ENCODE data around the gene RAB3A.

The RAB3A gene

DNA sequence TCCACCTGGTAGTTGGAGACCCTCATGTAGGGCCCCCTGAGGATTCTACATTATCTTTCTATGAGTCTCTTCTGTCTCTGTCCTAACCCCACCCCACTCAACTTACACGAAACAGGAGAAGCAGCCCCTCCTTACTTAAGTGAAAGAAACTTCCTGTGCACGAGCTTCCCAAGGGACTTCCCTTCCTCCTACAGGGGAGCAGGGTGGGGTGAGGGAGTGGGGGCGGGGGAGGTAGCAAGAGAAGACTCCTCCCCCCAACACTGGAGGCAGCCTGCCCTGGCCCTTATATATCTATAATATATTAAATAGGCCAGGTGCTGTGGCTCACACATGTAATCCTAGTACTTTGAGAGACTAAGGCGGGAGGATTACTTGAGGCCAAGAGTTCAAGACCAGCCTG is 27.9 kb upstream of the RAB3A start:
- Histone ChIP-seq H3K9ac (ENCODE audit: low read length in 2 of 2) (no peak overlapping the region), H3K27ac (ENCODE audit: low read length) (no peak overlapping the region), H3K4me1 (ENCODE audit: control insufficient read depth, insufficient read depth, low read length) (peaks cover 11% of the 10 kb centered on the region), H3K9me3 (ENCODE audit: control insufficient read depth in 2 of 2, low read length in 2 of 2) (peaks cover 0 to 13% of the 10 kb centered on the region in 2 donors), H3K4me3 (ENCODE audit: low read length in 2 of 2) (no peak overlapping the region), H3K36me3 (ENCODE audit: control insufficient read depth in 2 of 2, insufficient read depth in 2 of 2, low read length in 2 of 2) (no peaks in the 10 kb centered on the region), H3K27me3 (ENCODE audit: control insufficient read depth in 1 of 2, insufficient read depth in 2 of 2, low read length in 2 of 2) (peaks cover 27 to 41% of the 10 kb centered on the region in 2 donors)

DNA sequence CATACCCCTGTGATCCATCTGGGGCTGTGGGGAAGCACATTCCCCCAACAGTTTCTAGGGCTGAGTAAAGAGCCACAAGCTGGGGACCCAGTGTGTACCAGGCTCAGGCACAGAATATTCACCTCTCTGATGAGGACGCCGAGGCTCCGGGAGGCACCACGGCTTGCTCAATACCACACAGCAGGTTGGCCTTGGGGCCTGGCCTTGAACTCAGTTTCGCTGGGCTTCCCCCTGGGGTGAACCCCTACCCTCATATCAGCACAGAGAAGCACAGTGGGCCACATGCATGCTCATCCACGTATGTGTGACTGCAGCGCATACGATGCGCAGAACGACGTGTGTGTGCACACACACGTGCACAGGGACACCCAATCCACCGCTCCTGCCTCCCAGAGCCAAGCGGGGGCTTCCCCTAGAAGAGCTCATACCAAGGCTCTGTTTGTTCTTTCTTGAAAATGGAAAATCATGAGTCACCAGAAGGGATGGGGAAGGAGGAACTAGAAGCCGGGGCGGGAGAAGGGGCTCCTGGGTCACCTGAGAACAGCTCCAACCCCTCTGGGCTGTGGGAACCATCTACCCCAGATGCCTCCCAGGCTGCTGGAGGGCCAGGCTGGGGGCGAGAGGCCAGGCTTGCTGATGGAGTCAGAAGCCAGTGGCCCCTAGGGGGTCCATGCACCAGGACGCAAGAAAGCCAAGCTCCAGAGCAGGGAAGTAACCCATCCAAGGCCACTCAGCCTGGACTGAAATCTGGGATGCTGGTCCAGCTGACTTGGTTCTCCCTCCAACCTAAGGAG is 27.3 kb upstream of the RAB3A start:
- H3K36me3 ChIP-seq (ENCODE audit: control insufficient read depth in 2 of 2, insufficient read depth in 2 of 2, low read length in 2 of 2) = no peaks in the 10 kb centered on the region
- H3K27me3 ChIP-seq (ENCODE audit: control insufficient read depth in 1 of 2, insufficient read depth in 2 of 2, low read length in 2 of 2) = peaks cover 24 to 36% of the 10 kb centered on the region in 2 donors
- H3K4me3 ChIP-seq (ENCODE audit: low read length in 2 of 2) = no peak overlapping the region
- H3K9ac ChIP-seq (ENCODE audit: low read length in 2 of 2) = no peak overlapping the region
- peaks cover 12% of the 10 kb centered on the region for H3K4me1 ChIP-seq (ENCODE audit: control insufficient read depth, insufficient read depth, low read length)
- peaks cover 0 to 13% of the 10 kb centered on the region in 2 donors for H3K9me3 ChIP-seq (ENCODE audit: control insufficient read depth in 2 of 2, low read length in 2 of 2)
- H3K27ac ChIP-seq (ENCODE audit: low read length) = no peak overlapping the region

DNA sequence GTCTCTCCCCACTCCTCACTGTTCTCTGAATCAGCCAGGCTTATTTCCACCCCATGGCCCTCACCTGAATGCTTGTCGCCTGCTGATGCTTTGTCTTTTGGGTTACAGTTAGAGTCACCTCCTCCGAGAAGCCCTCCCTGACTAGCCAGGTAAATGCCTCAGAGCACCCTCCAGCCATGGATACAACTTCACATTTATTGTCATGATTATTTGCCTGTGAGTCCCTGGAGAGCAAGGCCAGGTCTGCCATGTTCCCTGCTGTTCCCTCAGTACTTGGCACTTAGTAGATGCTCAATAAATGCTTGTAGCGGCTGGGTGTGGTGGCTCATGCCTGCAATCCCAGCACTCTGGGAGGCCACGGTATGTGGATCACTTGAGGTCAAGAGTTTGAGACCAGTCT is 26.1 kb upstream of the RAB3A start:
- peaks cover 0 to 13% of the 10 kb centered on the region in 2 donors for H3K9me3 ChIP-seq (ENCODE audit: control insufficient read depth in 2 of 2, low read length in 2 of 2)
- no peak overlapping the region for H3K9ac ChIP-seq (ENCODE audit: low read length in 2 of 2)
- H3K4me1 ChIP-seq (ENCODE audit: control insufficient read depth, insufficient read depth, low read length) = peaks cover 24% of the 10 kb centered on the region
- peaks cover 32 to 41% of the 10 kb centered on the region in 2 donors for H3K27me3 ChIP-seq (ENCODE audit: control insufficient read depth in 1 of 2, insufficient read depth in 2 of 2, low read length in 2 of 2)
- H3K4me3 ChIP-seq (ENCODE audit: low read length in 2 of 2) = no peak overlapping the region
- H3K36me3 ChIP-seq (ENCODE audit: control insufficient read depth in 2 of 2, insufficient read depth in 2 of 2, low read length in 2 of 2) = no peaks in the 10 kb centered on the region
- H3K27ac ChIP-seq (ENCODE audit: low read length) = no peak overlapping the region

DNA sequence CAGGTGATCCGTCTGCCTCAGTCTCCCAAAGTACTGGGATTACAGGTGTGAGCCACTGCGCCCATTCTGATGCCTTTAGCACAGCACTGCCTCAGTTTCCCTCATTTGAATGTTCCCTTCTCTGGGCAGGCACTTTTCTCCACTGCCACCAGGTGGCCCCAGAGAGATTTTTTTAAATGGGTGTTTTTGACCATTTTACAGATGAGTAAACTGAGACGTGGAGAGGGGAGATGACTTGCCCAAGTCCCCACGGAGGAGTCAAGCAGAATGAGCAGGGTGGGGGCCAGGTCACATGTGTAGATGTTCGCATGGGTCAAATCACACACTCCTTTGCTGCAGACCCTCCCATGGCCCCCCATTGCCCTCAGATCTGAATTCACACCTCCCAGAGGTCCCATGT is 25.6 kb upstream of the RAB3A start:
- Histone ChIP-seq H3K4me3 (ENCODE audit: low read length in 2 of 2) (no peak overlapping the region), H3K27ac (ENCODE audit: low read length) (no peak overlapping the region), H3K9me3 (ENCODE audit: control insufficient read depth in 2 of 2, low read length in 2 of 2) (peaks cover 0 to 13% of the 10 kb centered on the region in 2 donors), H3K36me3 (ENCODE audit: control insufficient read depth in 2 of 2, insufficient read depth in 2 of 2, low read length in 2 of 2) (no peaks in the 10 kb centered on the region), H3K4me1 (ENCODE audit: control insufficient read depth, insufficient read depth, low read length) (peaks cover 28% of the 10 kb centered on the region), H3K9ac (ENCODE audit: low read length in 2 of 2) (no peak overlapping the region), H3K27me3 (ENCODE audit: control insufficient read depth in 1 of 2, insufficient read depth in 2 of 2, low read length in 2 of 2) (peaks cover 34 to 40% of the 10 kb centered on the region in 2 donors)

DNA sequence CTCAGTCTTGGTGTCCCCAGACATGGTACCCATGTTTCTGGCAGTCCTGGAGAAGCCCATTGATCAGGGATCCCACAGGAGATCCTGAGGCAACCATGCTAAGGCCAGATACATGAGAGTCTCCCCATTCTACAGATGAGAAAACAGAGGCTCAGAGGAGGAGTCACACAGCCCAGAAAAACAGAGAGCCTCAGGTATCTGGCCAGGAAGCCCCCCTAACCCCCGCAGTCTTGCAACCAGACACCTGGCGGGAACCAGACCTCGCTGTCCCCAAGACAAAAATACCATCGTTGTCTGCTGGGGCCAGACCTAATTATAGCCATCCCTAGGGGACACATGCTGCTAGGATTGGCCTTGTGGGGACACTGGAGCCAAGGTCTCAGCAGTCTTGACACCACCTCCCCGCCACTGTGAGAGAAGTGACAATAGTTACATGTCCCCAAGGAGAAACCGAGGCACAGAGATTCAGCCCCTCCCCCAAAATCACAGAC is 24.0 kb upstream of the RAB3A start:
- Histone ChIP-seq H3K9ac (ENCODE audit: low read length in 2 of 2) (no peak overlapping the region), H3K36me3 (ENCODE audit: control insufficient read depth in 2 of 2, insufficient read depth in 2 of 2, low read length in 2 of 2) (no peaks in the 10 kb centered on the region), H3K27me3 (ENCODE audit: control insufficient read depth in 1 of 2, insufficient read depth in 2 of 2, low read length in 2 of 2) (peaks cover 23 to 27% of the 10 kb centered on the region in 2 donors), H3K4me1 (ENCODE audit: control insufficient read depth, insufficient read depth, low read length) (peaks cover 36% of the 10 kb centered on the region), H3K4me3 (ENCODE audit: low read length in 2 of 2) (no peak overlapping the region), H3K27ac (ENCODE audit: low read length) (no peak overlapping the region), H3K9me3 (ENCODE audit: control insufficient read depth in 2 of 2, low read length in 2 of 2) (peaks cover 0 to 1% of the 10 kb centered on the region in 2 donors)

DNA sequence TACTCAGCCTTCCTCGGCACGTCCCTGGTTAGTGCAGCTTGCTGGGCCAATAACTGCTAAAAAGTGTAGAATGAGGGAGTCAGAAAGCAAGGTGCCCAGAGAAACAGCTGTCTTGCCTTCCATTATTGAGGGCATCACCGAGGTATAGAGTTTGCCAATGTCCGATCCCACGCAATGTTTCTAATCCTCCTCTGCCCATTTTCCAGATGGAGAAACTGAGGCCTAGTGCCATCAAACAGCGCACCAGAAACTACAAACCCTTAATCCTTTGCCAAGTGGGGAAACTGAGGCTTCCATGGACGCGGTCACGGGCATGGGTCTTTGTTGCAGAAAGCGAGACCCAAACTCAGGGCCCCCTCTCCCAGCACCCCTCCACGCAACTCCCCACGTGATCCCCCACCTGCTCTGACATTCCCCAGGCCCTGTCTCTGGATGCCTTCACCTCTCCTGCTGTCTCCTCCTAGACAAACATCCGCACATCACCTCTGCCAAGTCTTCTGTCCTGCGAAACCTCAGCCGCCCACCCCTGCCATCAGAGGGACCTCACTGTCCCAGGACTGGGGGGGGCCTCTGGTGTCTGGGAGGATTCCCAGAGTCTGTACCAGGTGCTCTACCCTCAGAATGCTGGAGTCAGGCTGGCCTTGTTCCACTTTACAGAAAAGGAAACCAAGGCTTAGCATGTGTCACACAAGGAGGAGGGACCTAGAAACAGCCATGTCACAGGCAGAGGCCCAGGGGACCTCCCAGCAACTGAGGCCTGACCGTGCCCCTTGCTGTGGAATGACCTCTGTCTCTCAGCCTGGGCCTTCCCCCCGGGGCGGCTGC is 23.3 kb upstream of the RAB3A start:
- H3K27me3 ChIP-seq (ENCODE audit: control insufficient read depth in 1 of 2, insufficient read depth in 2 of 2, low read length in 2 of 2) = peaks cover 19 to 22% of the 10 kb centered on the region in 2 donors
- peaks cover 36% of the 10 kb centered on the region for H3K4me1 ChIP-seq (ENCODE audit: control insufficient read depth, insufficient read depth, low read length)
- H3K9me3 ChIP-seq (ENCODE audit: control insufficient read depth in 2 of 2, low read length in 2 of 2) = no peaks in the 10 kb centered on the region
- H3K4me3 ChIP-seq (ENCODE audit: low read length in 2 of 2) = no peak overlapping the region
- no peak overlapping the region for H3K9ac ChIP-seq (ENCODE audit: low read length in 2 of 2)
- H3K36me3 ChIP-seq (ENCODE audit: control insufficient read depth in 2 of 2, insufficient read depth in 2 of 2, low read length in 2 of 2) = no peaks in the 10 kb centered on the region
- peak overlapping the region; percentile 2 for H3K27ac ChIP-seq (ENCODE audit: low read length)

DNA sequence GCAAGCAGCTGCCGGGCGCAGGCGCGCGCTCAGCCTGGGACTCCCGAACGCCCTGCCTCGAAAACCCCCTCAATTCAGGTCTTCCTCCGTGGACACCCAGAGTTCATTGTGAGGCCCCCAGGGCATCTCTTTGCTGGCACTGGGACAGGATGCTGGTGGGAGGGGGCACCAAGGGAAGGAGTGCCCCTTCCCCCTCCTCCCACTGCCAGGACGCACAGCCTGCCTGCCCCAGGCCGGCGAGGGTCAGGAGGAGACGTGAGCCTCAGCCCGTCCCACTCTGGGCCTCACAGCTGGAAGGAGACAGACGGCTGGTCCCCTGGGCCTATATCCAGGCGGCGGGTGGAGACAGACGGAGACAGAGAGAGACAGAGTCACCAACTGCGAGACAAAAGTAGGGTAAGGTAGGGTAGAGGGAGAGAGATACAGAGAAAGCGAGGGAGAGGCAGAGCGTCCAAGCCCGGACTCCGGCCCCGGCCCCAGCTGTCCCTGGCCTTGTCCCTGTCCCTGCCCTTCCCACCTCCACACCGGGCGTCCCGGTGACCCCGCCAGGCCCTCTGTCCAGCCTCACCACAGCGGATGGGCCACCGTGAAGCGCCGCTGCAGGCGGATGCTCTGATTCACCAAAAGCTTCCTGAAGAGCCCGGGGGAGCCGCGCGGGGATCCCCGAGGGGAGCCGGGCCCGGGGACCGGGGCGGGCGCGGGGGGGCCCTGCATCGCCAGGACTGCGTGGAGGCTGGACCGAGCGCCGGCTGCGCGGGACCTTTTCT is 22.0 kb upstream of the RAB3A start, which contains the start of gene PDE4C:
TSS of gene PDE4C (minus strand) at position 737 of the 767 bp plus-strand sequence. CDS start at position 714, 23 bp downstream.
- H3K27me3 ChIP-seq (ENCODE audit: control insufficient read depth in 1 of 2, insufficient read depth in 2 of 2, low read length in 2 of 2) = peaks cover 23% of the 10 kb centered on the region in 2 donors
- H3K4me3 ChIP-seq (ENCODE audit: low read length in 2 of 2) = peak within 1 kb of the TSS; percentile 11 to 79
- H3K9ac ChIP-seq (ENCODE audit: low read length in 2 of 2) = peak within 1 kb of the TSS; percentile 47 to 58
- peaks cover 32% of the 10 kb centered on the region for H3K4me1 ChIP-seq (ENCODE audit: control insufficient read depth, insufficient read depth, low read length)
- no peaks in the 10 kb centered on the region for H3K9me3 ChIP-seq (ENCODE audit: control insufficient read depth in 2 of 2, low read length in 2 of 2)
- H3K36me3 ChIP-seq (ENCODE audit: control insufficient read depth in 2 of 2, insufficient read depth in 2 of 2, low read length in 2 of 2) = no peaks in the 10 kb centered on the region
- peak within 1 kb of the TSS; percentile 78 for H3K27ac ChIP-seq (ENCODE audit: low read length)

DNA sequence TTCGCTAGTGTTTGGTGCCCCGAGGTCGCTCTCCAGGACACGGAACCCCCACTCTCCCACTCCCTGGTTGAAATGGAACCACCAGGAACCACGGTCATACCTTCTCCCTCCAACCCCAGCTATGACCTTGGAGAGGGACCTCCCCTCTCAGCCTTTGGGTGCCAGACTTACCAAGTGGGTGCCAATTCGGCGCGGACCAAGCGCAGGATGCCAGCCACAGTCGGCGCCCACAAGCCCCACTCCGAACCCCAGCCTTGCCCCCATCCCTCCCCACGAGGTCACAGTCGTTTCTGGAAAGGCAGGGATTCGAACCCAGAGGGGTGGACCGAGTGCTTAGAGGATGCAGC is 21.5 kb upstream of the RAB3A start:
- Histone ChIP-seq H3K4me1 (ENCODE audit: control insufficient read depth, insufficient read depth, low read length) (peaks cover 32% of the 10 kb centered on the region), H3K9me3 (ENCODE audit: control insufficient read depth in 2 of 2, low read length in 2 of 2) (no peaks in the 10 kb centered on the region), H3K4me3 (ENCODE audit: low read length in 2 of 2) (peak overlapping the region; percentile 11 to 79), H3K9ac (ENCODE audit: low read length in 2 of 2) (peak overlapping the region; percentile 47 to 58), H3K36me3 (ENCODE audit: control insufficient read depth in 2 of 2, insufficient read depth in 2 of 2, low read length in 2 of 2) (no peaks in the 10 kb centered on the region), H3K27me3 (ENCODE audit: control insufficient read depth in 1 of 2, insufficient read depth in 2 of 2, low read length in 2 of 2) (peaks cover 19 to 23% of the 10 kb centered on the region in 2 donors), H3K27ac (ENCODE audit: low read length) (peak overlapping the region; percentile 78)

DNA sequence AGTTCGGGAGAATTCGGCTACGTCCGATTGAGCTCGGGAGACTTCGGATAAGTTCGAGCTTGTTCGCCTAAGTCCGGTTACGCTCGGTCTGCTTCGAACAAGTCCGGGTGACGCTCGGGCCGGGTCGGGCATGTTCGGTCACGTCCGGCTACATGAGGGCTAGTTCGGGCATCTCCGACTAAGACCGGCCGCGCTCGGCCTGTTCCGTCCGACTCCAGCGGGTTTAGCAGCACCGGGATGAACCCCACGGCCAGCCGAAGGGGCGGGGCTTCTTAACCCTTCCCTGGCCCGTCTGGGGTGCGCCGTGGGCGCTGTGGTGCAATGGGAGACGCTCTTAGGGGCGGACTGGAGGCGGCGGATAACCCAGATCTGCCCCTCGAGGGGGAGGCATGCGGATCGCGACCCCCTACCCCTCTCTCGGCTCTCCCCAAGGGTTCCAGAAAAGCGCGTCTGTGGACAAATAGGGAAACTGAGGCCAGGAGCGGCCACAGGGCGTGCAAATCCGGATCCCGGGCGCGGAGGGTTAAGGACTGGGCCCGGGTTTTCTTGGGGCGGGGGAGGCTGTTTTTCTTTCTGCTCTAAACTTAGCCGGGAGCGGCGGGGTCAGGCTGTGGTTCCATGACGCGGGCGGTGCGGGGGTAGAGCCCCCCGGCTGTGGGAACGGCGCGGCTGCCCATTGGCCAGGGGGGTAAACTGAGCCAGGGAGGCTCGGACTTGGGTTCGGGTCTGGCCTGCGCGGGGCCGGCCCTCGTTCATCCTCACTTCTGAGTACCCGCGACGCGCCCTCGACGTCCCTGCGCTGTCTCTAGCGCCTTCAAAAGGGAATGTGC is 20.9 kb upstream of the RAB3A start:
- H3K27me3 ChIP-seq (ENCODE audit: control insufficient read depth in 1 of 2, insufficient read depth in 2 of 2, low read length in 2 of 2) = peaks cover 18 to 20% of the 10 kb centered on the region in 2 donors
- peak overlapping the region; percentile 37 to 64 for H3K9ac ChIP-seq (ENCODE audit: low read length in 2 of 2)
- no peaks in the 10 kb centered on the region for H3K36me3 ChIP-seq (ENCODE audit: control insufficient read depth in 2 of 2, insufficient read depth in 2 of 2, low read length in 2 of 2)
- H3K9me3 ChIP-seq (ENCODE audit: control insufficient read depth in 2 of 2, low read length in 2 of 2) = no peaks in the 10 kb centered on the region
- peak overlapping the region; percentile 78 for H3K27ac ChIP-seq (ENCODE audit: low read length)
- peak overlapping the region; percentile 50 to 79 for H3K4me3 ChIP-seq (ENCODE audit: low read length in 2 of 2)
- peaks cover 32% of the 10 kb centered on the region for H3K4me1 ChIP-seq (ENCODE audit: control insufficient read depth, insufficient read depth, low read length)

Measured in stomach smooth muscle (tissue), 2 donors.